Heart left ventricle (tissue), 13 donors: Measurements from ENCODE around the gene MMP24.

Experiments used
- POLR2A ChIP-seq, 2 donors: fragments of 450-650 bp; IDR thresholded peaks; one replicate each; pipeline ENCODE4 v1.6.1; 2017; ENCODE audit warnings: antibody characterized with exemption in 2 of 2, mild to moderate bottlenecking in 2 of 2, moderate library complexity in 2 of 2
- TF ChIP-seq, protein P1 (sequence below), 12 donors: fragments of 200-600 bp; sonication (generic) in 4 of 12; IDR thresholded peaks; one replicate each; pipeline versions ENCODE4 v1.5.0 to v1.8.0; 2018 to 2022; ENCODE audit warnings: antibody characterized with exemption in 12 of 12, mild to moderate bottlenecking in 5 of 12
- donor health status: ischemic (EF 13 %, LVEDD 7.1; RV severe dilation, severe dysfunction).
- donor health status: DM: no; HTN: yes; CAD: no.
- donor health status: DM: no; HTN: no; CAD: no.
- donor health status: ischemic (EF 25% LVEDD 6.9; RV normal size, moderate dysfunction).
- donor health status: ischemic (EF 25% LVEDD 5.7; RV mildly dilated, moderate dysfunction).
- donor health status: ischemic (EF 35%, LVEDD 5.7; RV mildly dilated, moderate dysfunction).
- donor health status: nonischemic (EF 11% LVEDD 7.7; RV severe dilation, severe dysfunction).
- donor health status: DM: yes; HTN: yes; CAD: no.
- donor health status: PGD.
- donor health status: ischemic (EF 29% LVEDD 5.4; RV normal size, mild dysfunction).
- donor health status: nonischemic (EF 23%, LVEDD 6.1; RV moderate dilation, normal function).

- TF ChIP-seq, protein P1, sequence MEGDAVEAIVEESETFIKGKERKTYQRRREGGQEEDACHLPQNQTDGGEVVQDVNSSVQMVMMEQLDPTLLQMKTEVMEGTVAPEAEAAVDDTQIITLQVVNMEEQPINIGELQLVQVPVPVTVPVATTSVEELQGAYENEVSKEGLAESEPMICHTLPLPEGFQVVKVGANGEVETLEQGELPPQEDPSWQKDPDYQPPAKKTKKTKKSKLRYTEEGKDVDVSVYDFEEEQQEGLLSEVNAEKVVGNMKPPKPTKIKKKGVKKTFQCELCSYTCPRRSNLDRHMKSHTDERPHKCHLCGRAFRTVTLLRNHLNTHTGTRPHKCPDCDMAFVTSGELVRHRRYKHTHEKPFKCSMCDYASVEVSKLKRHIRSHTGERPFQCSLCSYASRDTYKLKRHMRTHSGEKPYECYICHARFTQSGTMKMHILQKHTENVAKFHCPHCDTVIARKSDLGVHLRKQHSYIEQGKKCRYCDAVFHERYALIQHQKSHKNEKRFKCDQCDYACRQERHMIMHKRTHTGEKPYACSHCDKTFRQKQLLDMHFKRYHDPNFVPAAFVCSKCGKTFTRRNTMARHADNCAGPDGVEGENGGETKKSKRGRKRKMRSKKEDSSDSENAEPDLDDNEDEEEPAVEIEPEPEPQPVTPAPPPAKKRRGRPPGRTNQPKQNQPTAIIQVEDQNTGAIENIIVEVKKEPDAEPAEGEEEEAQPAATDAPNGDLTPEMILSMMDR (IDR thresholded peaks at IDR 0.05), result no peak
- no peak for TF ChIP-seq POLR2A (IDR thresholded peaks at IDR 0.05)
These were observed 63.8 kb downstream of the MMP24 start for GRCh38 chr20:35290186-35290886.
